Upper lobe of left lung (tissue), 4 donors: ENCODE results near the gene HOXA6.

ENCODE experiments used
- CTCF ChIP-seq, 6 experiments: fragments of 450-650 bp in 4 of 6; fragments of 200-600 bp in 2 of 6; sonication (generic) in 2 of 6; IDR thresholded peaks; one replicate each; pipeline ENCODE4 v1.5.1; 2016 to 2019; ENCODE audit warnings: antibody characterized with exemption in 6 of 6
- EP300 ChIP-seq, 4 donors: sonication (generic); formaldehyde crosslinking; IDR thresholded peaks; one replicate each; pipeline ENCODE4 v1.5.1; 2017; ENCODE audit warnings: antibody characterized with exemption in 4 of 4, control low read depth in 2 of 4
- POLR2AphosphoS5 ChIP-seq, 2 donors: sonication (generic); formaldehyde crosslinking; IDR thresholded peaks; one replicate each; pipeline ENCODE4 v1.5.1; 2017; ENCODE audit warnings: antibody characterized with exemption in 2 of 2

- TF ChIP-seq EP300 (IDR thresholded peaks at IDR 0.05) = no peak
- TF ChIP-seq CTCF (IDR thresholded peaks at IDR 0.05) = no peak
- TF ChIP-seq POLR2AphosphoS5 (IDR thresholded peaks at IDR 0.05) = no peak
These were observed 7.3 kb downstream of the HOXA6 start for GRCh38 chr7:27140126-27140857.
